GM21825 (cell line): ENCODE measurements around the gene CCL13.

ENCODE experiments used
- ATAC-seq: cut with Tn5 transposase; IDR thresholded peaks from one replicate; pipeline ENCODE4 v1.9.1; 2021; ENCODE audit warnings: mild to moderate bottlenecking, moderate library complexity; ENCODE audit not compliant: unreplicated experiment

Gene CCL13

DNA sequence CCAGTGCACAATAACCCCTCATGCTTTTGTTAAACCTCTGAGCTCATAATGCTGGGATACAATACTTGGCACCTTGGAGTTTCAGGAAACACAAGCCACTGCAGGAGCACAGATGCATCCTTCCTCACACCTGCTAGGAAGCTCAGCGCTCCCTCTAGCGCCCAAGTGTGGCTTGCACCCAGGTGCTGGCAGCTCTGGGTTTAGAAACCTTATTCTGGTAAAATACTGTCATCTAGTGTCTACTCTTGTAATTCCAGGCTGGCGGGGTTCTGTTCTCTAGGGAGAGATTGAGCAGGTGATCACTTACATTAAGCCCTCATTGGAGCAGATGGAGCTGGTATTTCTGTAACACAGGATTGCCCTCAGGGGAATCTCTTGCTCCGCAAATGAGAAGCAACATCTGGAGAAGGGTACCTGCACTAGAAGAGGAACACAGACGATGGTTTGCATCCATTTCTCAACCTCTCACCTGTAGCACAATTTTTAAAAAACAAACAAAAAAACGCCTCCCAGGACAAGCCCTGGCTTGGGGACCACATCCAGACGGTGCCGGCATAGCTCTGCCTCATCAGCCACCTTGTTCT is 5.3 kb downstream of the CCL13 start:
- ATAC-seq = peak; percentile 49

GRCh38 chr17:34363183-34363661 is 6.9 kb downstream of the CCL13 start, which contains the start of gene CCL1:
CCL1 (minus strand) TSS chr17:34363233; CDS start chr17:34363161, 72 bp downstream.
- no peak for ATAC-seq

DNA sequence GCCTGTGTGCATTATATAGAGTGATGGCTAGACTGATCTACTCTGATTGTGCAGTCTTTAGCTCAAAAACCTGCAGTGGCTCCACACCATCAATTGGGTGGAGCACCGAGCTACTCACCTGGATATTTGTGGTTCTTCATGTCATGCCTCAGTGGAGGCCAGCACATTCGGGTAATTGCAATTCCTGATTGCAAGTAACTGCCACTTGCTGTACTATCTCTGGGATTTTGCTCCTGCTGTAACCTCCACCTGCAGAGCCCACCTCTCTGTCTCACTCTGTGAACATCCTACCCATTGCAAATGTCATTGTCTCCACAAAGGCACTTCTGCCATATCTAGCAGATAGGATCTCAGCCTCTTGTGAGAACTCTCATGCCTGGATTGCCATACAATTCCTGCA is 8.5 kb downstream of the CCL13 start:
- no peak for ATAC-seq

DNA sequence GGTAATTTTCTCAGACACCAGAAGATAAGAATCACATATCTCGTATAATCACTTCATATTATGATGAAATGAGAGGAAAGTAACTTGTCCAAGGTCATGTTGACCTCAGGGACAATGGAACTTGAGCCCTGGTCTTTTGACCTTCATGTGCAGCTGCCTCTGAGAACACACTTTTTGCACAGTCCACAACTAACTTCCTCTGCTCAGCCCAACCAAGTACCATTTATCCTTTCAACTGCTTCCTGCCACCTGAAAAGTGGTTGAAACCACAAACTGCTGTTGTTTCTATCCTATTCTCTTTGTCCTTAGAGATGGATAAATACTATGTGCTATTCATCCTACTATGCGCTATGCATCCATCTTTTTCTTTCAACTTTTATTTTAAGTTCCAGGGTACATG is 9.1 kb downstream of the CCL13 start:
- no peak for ATAC-seq

- ATAC-seq = no peak
Measured at GRCh38 chr17:34366010-34366409, 9.7 kb downstream of the CCL13 start.

- no peak for ATAC-seq
Measured at GRCh38 chr17:34366529-34367107, 10.3 kb downstream of the CCL13 start.

GRCh38 chr17:34367486-34368195 is 11.4 kb downstream of the CCL13 start:
- ATAC-seq = no peak

GRCh38 chr17:34368196-34368945 is 12.1 kb downstream of the CCL13 start:
- no peak for ATAC-seq

DNA sequence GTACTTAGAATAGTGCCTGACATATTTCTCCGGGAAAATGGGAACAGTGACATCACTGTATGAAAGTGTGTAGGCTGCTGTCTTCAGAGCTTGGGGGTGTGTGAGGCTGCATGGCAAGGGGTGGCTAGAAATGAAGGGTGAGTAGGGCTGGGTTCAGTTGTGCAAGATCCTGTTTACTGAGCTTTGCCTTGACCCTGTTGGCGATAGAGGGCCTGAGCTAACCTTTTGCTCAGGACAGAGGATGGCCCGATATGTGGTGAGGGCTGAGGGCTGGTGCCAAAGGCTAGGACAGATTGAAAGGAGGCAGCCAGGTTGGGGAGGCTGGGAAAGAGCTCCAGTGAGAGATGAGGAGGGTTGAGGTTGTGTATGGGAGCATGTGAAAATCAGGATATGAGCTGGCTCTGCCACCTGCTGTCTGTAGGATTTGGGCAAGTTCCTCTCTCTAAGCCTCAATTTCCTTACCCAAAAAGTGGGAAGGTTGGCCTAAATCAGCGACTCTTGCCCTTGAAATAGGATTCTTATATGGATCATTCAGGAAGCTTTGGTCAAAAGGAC is 12.7 kb downstream of the CCL13 start:
- ATAC-seq = no peak

DNA sequence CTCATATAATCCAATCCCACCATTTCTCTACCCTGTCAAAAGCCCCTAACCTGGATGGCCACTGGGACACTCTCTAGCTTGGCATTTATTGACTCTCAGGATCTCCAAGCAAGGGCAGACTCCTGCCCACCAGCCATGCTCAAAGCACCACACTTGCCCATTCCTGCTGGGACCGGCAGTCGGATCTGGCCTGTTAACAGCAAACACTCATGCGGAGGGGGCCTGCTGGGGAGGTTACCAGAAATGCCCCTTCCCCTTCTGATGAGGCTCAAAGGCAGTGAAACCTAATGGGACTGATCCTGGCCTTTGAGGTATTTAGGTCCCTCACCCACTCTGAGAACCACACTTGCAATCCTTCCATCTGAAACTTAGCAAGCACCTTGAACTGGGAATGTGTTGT is 13.3 kb downstream of the CCL13 start:
- ATAC-seq = no peak

DNA sequence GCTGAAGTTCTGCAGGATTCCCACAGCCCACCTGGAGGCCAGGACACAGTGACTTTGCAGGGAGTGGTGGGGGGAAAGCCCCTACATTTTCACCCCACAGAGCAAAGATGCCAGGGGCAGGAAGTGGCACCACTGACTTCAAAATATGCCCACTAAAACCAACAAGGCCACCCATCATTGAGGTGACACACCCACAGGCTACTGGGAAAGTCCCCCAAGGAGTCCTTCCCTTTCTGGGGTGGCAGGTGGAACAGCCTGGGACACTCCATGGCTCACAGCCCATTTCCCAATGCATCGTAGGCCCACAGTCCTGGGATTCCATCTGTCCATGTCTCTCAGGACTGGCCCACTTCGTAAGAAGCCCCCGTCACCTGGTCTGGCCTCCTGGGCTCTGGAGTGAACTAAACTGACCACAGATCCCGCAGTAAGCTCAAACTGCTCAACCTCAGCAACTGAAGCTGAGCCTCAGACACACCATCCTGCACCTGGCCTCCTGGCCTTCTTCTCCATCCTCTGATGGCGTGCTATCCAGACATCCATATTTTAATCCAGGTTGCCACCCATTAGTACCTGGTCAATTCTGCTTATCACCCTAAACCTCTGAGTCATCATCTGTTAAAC is 14.2 kb downstream of the CCL13 start:
- ATAC-seq = no peak

DNA sequence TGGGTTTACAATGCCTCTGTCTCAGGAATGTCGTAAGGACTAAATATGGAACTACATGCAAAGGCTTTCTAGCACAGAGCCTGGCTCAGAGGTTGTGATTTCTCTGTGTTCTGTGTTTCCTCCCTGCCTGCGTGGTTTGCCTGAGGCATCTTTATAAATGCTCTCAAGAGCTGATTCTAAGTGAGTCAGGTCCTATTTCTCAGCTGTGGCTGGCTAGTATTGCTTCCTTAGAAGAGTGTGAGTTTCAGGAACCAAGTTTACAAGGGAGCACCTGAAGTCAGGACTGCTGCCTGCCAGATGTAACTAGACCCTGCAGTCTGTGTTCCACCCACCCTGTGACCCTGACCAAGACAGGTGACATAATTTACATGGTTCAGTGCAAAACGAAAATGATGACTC is 14.7 kb downstream of the CCL13 start:
- no peak for ATAC-seq

DNA sequence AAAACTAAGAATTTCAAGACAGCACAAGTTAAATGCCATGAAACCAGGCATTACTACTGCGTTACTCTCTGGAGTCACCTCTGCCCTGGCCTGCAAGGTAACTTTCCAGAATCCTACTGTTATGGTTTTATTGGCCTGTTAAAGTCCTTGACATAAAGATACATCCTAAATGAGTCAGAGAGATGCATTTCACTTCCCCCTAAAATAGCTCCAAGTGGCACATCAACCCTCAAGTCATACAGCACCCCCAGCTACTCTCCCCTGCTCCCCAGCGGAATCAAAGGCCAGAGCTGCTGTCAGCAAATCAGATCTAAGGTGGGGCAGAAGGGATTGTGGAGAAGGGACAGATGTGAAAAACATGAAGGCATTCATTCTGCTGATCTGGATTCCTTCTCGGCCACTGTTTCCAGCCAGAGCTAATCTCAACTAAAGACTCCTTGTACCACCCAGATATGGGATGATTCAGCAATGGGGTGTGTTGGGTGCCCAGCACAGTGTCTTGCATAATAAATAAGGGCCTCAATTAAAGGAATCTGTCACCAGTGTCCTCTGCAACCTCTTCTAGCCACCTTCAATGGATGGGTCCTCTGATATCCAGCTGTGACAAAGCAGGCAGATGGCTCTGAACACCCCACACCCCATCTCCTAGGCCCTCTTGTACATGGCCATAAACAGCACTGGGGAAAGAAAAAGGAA is 15.3 kb downstream of the CCL13 start:
- no peak for ATAC-seq

DNA sequence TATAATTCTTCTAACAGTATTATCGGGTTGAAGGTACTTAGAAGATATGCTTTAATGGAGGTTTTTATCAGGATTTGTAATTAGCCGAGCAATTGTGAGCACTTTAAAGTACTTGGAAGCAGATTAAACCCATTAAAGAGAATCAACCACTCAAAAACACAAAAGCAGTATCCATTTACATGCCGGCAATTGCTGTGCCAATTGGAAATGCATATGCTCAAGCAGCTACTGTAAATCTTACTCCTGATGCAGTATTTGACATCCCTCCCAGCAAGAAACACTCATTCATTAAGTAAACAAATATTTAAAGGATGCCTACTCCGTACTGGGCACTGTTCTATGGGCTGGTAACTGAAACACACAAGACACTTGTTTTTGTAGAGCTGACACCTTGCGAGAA is 18.2 kb downstream of the CCL13 start:
- ATAC-seq = no peak

DNA sequence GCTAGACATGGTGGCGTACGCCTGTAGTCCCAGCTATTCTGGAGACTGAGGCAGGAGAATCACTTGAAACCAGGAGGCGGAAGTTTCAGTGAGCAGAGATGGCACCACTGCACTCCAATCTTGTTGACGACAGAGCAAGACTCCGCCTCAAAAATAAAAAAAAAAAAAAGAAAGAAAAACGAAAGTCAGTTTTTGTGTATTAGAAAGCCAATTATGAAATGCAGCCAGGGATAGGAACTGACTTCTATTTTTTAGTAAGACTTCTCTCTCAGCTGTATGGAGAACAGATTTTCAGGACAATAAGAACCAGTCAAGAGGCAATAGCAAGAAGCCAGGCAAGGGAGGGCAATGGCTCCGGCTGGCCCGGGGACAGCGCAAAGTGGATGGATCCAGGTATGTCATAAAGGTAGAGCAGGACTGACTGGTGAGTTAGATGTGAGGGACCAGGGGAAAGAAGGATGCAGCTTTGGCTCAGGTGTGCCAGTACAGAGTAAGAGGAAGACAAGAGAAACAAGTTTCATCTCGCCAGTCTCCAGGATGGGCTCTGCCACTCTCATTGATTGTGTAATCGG is 19.2 kb downstream of the CCL13 start:
- no peak for ATAC-seq

DNA sequence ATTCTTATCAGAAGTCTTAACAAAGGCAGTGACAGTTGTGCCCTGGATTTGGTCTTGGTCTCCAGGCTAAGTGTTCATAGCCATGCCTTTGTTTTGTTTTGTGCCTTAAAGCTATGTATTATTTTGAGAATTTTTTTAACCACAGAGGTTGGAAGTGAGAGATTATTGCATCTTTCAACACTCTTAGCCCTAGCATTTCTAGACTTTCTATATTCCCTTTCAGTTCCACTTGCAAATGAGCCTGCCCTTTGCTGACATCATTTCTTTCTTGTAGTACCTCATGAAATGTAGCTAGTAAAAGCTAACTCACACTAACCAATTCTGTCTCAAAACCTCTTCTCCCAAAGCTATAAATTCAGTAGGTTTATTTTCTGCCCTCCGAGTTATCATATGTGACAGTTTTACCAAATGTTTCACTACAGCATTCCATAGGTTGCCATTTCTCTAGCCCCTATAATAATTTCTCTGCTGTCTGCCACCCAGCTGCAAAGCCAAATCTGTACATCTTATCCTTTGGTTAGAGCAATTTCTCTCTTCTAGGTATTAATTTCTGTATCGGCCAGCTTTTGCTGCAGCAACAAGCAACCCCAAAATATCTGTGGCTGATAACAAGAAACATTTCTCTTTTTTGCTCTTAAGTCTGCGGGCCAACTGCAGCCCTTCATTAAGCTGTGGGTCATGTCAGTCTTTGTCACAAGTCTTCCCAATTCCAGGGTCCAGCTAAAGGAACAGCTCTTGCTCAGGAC is 21.0 kb downstream of the CCL13 start:
- peak; percentile 58 for ATAC-seq

GRCh38 chr17:34378664-34379101 is 22.4 kb downstream of the CCL13 start:
- ATAC-seq = no peak

GRCh38 chr17:34379868-34380267 is 23.6 kb downstream of the CCL13 start:
- no peak for ATAC-seq

- no peak for ATAC-seq
Measured at GRCh38 chr17:34382621-34383124, 26.4 kb downstream of the CCL13 start.
